Posterior vena cava (tissue), 2 donors: ENCODE data around the gene MYOZ3. TPM values are rescaled to one million over a fixed set of nuclear protein-coding genes. Genes with fewer than 3 reads are reported as not detected.

Experiments
- DNase-seq: peaks from one replicate; pipeline ENCODE4 v3.0.0-alpha.2; 2020; ENCODE audit warnings: low spot score
- intact Hi-C, 2 donors: fragments of 100-400 bp; cut with DNase I; formaldehyde crosslinking; loops; one replicate each; pipeline versions ENCODE4 v1.14.1 to v1.14.2; 2022 to 2023
- total RNA-seq, 2 donors: library from RNA; stranded (reverse); fragmentation: NEBNext Ultra II Directional; extraction: Animal tissue kit (Norgen Biotek cat#: 25700); gene quantifications; one replicate each; pipeline ENCODE4 v1.2.1, GENCODE V29; 2021
- donor health status: DM: yes; HTN: yes; CAD: no.
- donor health status: DM: yes; HTN: yes; CAD: no.

The MYOZ3 gene
- total RNA-seq, 2 donors from 2014 or later, result 0.57 to 1.3 TPM

GRCh38 chr5:150653145-150653761 is 7.8 kb upstream of the MYOZ3 start:
- no peak for DNase-seq
- intact Hi-C loops, result no loop called here

GRCh38 chr5:150653762-150654556 is 7.1 kb upstream of the MYOZ3 start:
- DNase-seq, result no peak
- intact Hi-C loops, result no loop called here

- DNase-seq, result peak; percentile 78
- intact Hi-C loops, result loop anchor here (5.0 kb wide), 2 partner anchors 68 to 93 kb away; no protein-coding TSS in a partner anchor
Measured at GRCh38 chr5:150655221-150655620, 5.8 kb upstream of the MYOZ3 start.

- DNase-seq, result peak; percentile 92
- intact Hi-C loops, result loop anchor here (5.0 kb wide), 2 partner anchors 69 to 94 kb away; no protein-coding TSS in a partner anchor
Measured at GRCh38 chr5:150656191-150657132, 4.6 kb upstream of the MYOZ3 start.

- DNase-seq, result peak; percentile 58
- intact Hi-C loops, result loop anchor here (5.0 kb wide), 2 partner anchors 71 to 96 kb away; no protein-coding TSS in a partner anchor
Measured at GRCh38 chr5:150658121-150658520, 2.9 kb upstream of the MYOZ3 start.

GRCh38 chr5:150658699-150659265 is 2.3 kb upstream of the MYOZ3 start:
- intact Hi-C loops, result loop anchor here (5.0 kb wide), 2 partner anchors 71 to 96 kb away; no protein-coding TSS in a partner anchor
- DNase-seq, result peak; percentile 54

- intact Hi-C loops, result loop anchor here (5.0 kb wide), 3 partner anchors 72 to 997 kb away; no protein-coding TSS in a partner anchor
- peak; percentile 62 for DNase-seq
Measured at GRCh38 chr5:150659360-150660107, 1.5 kb upstream of the MYOZ3 start.

GRCh38 chr5:150660108-150660831 is 781 bp upstream of the MYOZ3 start:
- intact Hi-C loops, result loop anchor here in 1 of 2 donors (5.0 kb wide), 1 partner anchor 998 kb away; no protein-coding TSS in a partner anchor
- peak; percentile 49 for DNase-seq

GRCh38 chr5:150661821-150662596 is 958 bp downstream of the MYOZ3 start:
- DNase-seq, result no peak
- intact Hi-C loops, result loop anchor here in 1 of 2 donors (5.0 kb wide), 1 partner anchor 1000 kb away; no protein-coding TSS in a partner anchor

GRCh38 chr5:150662731-150663516 is 1.9 kb downstream of the MYOZ3 start:
- intact Hi-C loops, result loop anchor here in 1 of 2 donors (1.0 to 5.0 kb wide), 2 partner anchors 48 to 1001 kb away; no protein-coding TSS in a partner anchor
- DNase-seq, result no peak

- intact Hi-C loops, result loop anchor here in 1 of 2 donors (1.0 to 5.0 kb wide), 2 partner anchors 47 to 1002 kb away; no protein-coding TSS in a partner anchor
- DNase-seq, result no peak
Measured at GRCh38 chr5:150663936-150664335, 2.9 kb downstream of the MYOZ3 start.

GRCh38 chr5:150665044-150665443 is 4.0 kb downstream of the MYOZ3 start:
- intact Hi-C loops, result no loop called here
- DNase-seq, result no peak

GRCh38 chr5:150670275-150670947 is 9.4 kb downstream of the MYOZ3 start:
- intact Hi-C loops, result no loop called here
- no peak for DNase-seq

GRCh38 chr5:150670948-150671310 is 9.9 kb downstream of the MYOZ3 start:
- intact Hi-C loops, result no loop called here
- no peak for DNase-seq

- DNase-seq, result no peak
- intact Hi-C loops, result no loop called here
Measured at GRCh38 chr5:150671509-150672236, 10.6 kb downstream of the MYOZ3 start.
